NCI-H1092 treated with DMSO at 0.1 percent for 48 hours (cell line): ENCODE data around the gene PCNX2.

ENCODE experiments used
- DNase-seq: peaks from one replicate; lab custom pipeline; 2025; lab: John Stamatoyannopoulos, UW

PCNX2 gene

DNA sequence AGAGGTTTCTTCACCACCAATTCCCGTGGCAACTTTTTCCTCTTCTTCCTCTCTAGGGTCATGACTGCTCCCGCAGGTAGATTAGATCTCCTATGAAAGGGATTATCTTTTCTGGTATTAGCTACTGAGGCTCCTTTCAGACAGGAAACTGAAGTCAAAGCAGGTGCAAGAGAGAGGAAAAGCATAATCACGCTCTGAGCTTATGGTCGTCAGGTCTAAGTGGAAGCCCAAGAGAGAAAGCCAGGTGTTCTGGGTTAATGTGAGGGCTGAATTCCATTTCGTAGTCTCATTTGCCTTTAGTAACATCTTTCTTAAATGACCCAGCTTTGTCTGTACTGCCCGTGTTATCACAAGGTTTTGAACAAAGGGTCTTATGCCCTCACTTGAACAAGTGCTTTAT is 23.7 kb upstream of the PCNX2 start:
- DNase-seq = no peak

DNA sequence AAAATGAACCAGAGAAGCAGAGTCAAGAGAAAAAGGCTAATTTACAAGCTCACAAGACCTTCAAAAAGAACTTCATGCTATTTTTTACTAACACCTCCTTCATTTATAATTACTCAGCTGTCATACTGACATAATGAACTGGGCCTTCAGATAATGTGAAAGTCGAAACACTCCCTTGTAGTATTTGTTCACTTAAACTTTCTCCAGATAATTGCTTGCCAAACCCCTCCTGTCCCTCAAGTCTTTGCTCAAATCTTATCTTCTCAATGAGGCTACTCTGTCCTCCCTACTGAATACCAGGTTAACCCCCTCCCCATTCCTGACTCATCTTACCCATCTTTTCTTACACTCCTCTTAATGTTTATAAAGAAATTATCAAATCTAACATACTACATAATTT is 20.9 kb upstream of the PCNX2 start:
- no peak for DNase-seq

GRCh38 chr1:233315718-233316301 is 20.3 kb upstream of the PCNX2 start:
- no peak for DNase-seq

DNA sequence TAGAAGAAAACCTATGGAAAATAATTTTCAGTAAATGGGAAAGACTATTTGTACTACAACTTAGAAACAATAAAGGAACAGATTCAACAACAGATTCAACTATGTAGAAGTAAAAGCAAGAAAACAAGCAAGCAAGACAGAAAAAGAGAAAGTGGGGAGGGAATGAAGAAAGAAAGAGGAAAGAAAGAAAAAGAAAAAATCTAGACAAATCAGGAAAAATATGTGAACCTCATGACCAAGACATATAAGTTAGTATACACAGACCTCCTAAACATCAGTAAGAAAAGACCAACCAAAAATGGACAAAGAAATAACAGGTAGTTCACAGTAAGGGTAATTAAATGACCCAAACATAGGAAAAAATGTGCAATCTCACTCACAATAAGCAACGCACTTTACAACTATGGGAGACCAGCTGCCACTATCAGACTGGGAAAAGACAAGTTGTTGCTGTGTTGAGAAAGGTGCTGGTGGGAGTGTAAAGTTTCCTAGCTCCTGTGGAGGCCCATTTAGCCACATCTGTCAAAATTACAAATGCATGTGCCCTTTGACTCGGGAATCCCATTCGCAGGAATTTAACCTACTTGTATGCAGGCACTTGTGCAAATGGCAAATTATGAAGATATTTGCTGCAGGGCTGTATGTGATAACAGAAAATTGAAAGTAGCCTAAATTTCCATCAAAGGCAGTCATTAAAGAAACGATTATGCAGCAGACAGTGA is 18.1 kb upstream of the PCNX2 start:
- no peak for DNase-seq

- DNase-seq = peak; percentile 68
Observed at GRCh38 chr1:233304489-233305102, 9.1 kb upstream of the PCNX2 start.

- no peak for DNase-seq
Observed at GRCh38 chr1:233300326-233300725, 4.8 kb upstream of the PCNX2 start.

GRCh38 chr1:233299450-233299849 is 3.9 kb upstream of the PCNX2 start:
- DNase-seq = no peak

- DNase-seq = no peak
Observed at GRCh38 chr1:233295975-233296322, 424 bp upstream of the PCNX2 start.

GRCh38 chr1:233294913-233295236 is 650 bp downstream of the PCNX2 start:
- DNase-seq = peak; percentile 23

DNA sequence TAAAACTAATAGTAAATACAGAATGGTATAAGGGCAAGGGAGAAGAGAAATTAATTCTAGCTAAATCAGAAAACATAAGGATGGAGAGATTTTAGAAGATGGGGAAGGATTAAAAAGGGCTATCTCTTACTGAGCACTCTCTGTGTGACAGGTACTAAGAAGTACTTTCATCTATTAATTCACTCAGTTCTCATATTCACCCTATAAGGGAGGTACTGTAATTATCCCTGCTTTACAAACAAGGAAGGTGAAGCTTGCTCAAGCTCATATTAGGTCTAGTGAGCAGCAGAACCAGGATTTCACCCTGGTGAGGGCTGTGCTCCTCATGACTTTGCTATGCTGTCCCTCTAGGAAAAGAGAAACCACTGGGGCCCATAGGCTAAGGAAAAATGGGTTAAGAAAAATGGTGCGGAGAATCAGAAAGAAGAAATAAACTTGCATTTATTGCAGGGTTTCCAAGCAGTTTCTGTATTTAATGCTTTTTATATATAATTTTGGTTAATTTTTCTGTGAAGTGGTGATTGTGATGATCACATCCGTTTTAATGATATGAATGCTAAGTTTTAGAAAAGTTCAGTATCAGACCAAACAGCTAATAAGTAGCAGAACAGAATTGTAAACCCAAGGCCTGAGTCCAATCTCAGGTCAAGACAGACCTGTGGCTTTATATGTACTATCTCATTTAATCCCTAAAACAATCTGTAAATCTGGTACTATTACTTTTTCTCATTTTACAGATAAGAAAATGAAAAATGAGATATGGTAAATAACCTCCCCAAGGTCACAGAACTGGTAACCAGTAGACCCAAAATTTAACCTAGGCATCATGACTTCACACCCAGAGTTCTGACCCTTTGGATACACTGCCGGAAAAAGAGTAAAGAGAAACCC is 1.7 kb downstream of the PCNX2 start:
- DNase-seq = no peak

DNA sequence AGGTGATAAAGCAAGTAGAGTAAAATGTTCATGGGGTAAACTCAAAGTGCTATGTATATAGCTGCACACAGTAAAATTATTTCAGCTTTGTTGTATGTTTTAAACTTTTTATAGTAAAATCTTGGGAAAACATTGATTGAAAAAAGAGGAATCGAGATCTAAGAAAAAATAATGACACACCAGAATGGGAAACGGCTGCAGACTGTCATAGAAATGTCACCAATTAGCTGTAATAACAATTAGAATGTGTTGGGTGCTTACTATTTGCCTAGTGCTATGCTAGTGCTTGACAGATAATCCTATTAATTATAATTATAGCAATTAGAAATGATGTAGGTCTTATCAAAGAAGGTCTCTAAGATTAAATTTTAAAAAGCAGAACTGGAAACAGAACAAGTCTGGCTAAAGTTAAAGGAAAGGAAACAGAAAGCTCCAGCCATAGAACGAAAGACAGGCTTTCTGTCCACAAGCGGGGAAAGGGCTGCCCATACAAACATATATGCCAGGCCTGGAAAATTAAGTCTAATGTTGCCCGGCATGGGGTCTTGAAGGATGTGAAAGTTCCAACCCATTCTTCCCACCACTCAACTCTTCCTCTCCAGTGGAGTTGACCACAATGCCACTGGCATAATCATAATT is 5.0 kb downstream of the PCNX2 start:
- no peak for DNase-seq

DNA sequence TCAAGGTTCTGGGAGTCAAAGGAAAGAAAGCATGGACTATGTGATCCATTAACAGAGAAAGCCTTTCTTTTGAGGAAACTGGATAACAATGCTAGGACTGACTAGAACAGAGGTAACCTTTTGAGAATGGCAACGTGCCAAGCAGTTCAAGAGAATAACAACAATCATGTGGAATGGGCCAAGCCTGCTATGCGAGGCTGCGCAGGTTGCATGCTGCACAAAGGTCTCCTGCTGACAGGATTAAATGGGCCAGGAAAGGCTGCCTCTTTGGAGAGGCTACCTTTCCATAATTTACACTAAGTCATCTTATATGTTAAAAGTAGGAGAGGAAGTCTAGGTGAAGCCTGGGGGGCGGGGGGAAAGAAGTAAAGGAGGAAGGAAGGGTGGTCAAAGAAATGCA is 5.8 kb downstream of the PCNX2 start:
- peak; percentile 42 for DNase-seq

GRCh38 chr1:233282582-233282886 is 13.0 kb downstream of the PCNX2 start:
- no peak for DNase-seq

- DNase-seq = no peak
Observed at GRCh38 chr1:233281711-233282581, 13.6 kb downstream of the PCNX2 start.

- no peak for DNase-seq
Observed at GRCh38 chr1:233279971-233280370, 15.6 kb downstream of the PCNX2 start.

DNA sequence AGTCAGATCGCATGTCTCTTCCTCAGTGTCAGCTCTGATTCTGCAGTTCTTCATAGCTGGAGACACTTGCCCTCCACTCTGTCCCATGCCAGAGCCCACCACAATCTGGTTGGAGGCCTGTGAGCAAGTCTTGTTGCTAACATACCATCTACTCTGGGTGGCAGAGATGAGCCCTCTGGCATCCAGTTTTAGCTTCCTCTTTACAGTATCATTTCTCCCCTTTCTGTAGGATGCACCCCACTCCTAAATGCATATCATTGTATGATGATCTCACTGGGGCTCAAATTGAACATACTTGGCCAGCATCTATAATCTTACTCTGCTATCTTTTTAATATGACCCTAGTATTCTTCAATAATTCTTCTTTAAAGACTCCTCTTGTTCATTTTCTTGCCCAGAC is 16.9 kb downstream of the PCNX2 start:
- no peak for DNase-seq

DNA sequence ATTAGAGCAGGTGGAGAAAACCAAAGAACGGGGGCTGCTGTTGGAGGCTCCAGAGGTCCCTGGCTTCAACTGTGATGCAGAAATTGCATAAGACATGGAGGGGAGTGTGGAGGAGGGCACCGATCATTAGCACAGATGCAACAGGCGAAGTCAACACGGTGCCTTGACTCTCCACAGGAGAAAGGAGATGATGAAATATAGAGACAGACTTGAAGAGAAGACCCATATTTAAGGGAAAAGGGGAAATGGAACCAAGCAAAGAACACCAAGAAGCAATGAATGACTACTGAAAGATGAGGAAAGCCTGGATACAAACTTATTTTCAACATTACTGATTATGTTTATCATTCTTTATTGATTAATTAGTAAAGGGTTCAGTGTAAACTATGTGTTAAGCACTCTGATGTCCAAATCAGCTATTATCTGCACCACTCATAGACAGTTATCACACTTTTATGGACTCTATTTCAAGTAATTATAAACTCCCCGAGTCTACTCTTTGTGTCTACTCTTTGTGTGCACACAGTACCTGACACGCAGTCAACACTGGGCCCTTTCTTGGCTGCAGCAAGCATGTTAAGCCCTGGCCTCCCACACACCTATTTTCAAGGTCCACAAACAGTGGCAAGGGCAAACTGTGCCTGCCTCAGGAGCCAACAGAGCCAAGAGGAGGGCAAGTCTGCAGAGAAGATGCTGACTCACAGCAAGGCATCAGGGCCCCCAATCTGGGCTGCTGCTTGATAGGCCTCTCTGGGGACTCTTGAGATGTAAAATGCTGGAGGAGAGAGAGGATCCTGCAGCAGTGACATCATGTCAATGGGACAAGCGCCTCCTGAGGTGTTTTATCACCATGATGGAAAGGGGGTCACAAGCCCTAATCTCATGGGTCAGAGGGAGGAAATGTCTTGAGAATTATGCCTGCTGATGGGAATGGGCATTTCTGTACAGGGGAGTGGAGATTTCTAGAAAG is 17.6 kb downstream of the PCNX2 start:
- DNase-seq = no peak

- DNase-seq = no peak
Observed at GRCh38 chr1:233269656-233270055, 25.9 kb downstream of the PCNX2 start.

DNA sequence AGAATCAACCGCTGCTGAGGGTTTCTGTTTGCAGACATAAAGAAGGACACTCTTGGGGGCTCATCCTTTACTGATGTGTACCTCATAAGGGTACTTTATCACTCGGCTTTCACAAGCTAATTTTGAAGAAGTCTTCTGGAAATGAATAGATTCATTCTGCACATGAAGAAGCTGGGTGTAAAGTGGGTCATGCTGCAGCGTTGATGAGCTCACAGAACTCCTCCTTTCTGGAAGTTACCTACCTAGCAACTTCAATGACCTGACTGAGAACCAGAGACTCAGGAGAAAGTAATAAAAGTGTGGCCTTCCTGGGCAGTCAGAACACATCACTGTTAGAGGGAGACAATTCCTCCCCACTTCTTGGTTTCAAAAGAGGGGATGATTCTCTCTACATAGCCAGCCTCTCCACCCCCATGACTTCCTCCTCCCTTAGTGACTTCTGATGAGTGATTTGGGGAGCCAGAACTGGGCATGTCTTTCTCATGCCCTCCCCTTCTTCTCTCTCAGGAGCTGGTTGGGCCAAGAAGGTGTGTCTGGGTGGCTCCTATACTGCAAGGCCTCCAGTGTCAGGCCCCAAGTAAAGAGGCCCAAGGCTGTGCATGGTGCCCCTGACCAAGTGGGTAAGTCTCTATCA is 27.0 kb downstream of the PCNX2 start:
- no peak for DNase-seq

- no peak for DNase-seq
Observed at GRCh38 chr1:233261695-233262094, 33.8 kb downstream of the PCNX2 start.
